Caco-2 (cell line): ENCODE results near the gene TMEM116. TPM values are rescaled to one million over a fixed set of nuclear protein-coding genes. Genes with fewer than 3 reads are reported as not detected.

Source experiments
- BruUV-seq: library from RNA; stranded (reverse); fragments of 400-500 nt; replicated peaks from 2 replicates; lab custom pipeline; 2021; lab: Mats Ljungman, UMichigan
- CTCF ChIA-PET: fragments of 300-600 bp; sonication (Branson Sonifier 250); formaldehyde crosslinking; loops from one replicate; lab custom pipeline; 2022; ENCODE audit warnings: antibody characterized with exemption; lab: Charles Lee
- POLR2A ChIA-PET: fragments of 300-600 bp; sonication (Branson Sonifier 250); formaldehyde crosslinking; loops from one replicate; lab custom pipeline; 2022; ENCODE audit warnings: antibody characterized with exemption; lab: Charles Lee
- DNase-seq, 2 experiments: peaks; one replicate each; pipeline versions ENCODE4 v3.0.0 to v3.0.0-alpha.2; 2020 to 2022
- H3K27me3 ChIP-seq: replicated peaks from 2 replicates; pipeline ENCODE4 v1.6.0; 2011; ENCODE audit warnings: low read length; ENCODE audit not compliant: control insufficient read depth, insufficient read depth
- H3K36me3 ChIP-seq: 2 replicates; pipeline ENCODE4 v1.5.1; 2011; ENCODE audit warnings: low read length; ENCODE audit not compliant: control insufficient read depth, insufficient read depth
- H3K4me1 ChIP-seq: fragments of 250-450 bp; sonication (Bioruptor Pico); 2 replicates; pipeline ENCODE4 v1.5.1; 2020; ENCODE audit warnings: mild to moderate bottlenecking
- H3K4me3 ChIP-seq: 2 replicates; pipeline ENCODE4 v1.5.1; 2011; ENCODE audit warnings: low read depth, mild to moderate bottlenecking, control low read depth, low read length
- H3K9me3 ChIP-seq: fragments of 250-450 bp; sonication (Bioruptor Pico); 2 replicates; pipeline ENCODE4 v1.5.1; 2020; ENCODE audit warnings: mild to moderate bottlenecking, moderate library complexity
- H3K27ac Mint-ChIP-seq: one replicate; pipeline ENCODE4 v1.8.0; 2022; ENCODE audit warnings: mixed read lengths; ENCODE audit not compliant: unreplicated experiment
- H3K27me3 Mint-ChIP-seq: one replicate; pipeline ENCODE4 v1.8.0; 2022; ENCODE audit warnings: mixed read lengths; ENCODE audit not compliant: insufficient read depth, unreplicated experiment
- H3K36me3 Mint-ChIP-seq: one replicate; pipeline ENCODE4 v1.8.0; 2022; ENCODE audit warnings: mild to moderate bottlenecking, mixed read lengths; ENCODE audit not compliant: insufficient read depth, unreplicated experiment
- H3K4me1 Mint-ChIP-seq: one replicate; pipeline ENCODE4 v1.8.0; 2022; ENCODE audit warnings: low read depth, mixed read lengths; ENCODE audit not compliant: unreplicated experiment
- H3K4me3 Mint-ChIP-seq: one replicate; pipeline ENCODE4 v1.8.0; 2022; ENCODE audit warnings: mild to moderate bottlenecking, moderate library complexity, mixed read lengths; ENCODE audit not compliant: unreplicated experiment
- H3K9me3 Mint-ChIP-seq: one replicate; pipeline ENCODE4 v1.8.0; 2022; ENCODE audit warnings: mixed read lengths; ENCODE audit not compliant: unreplicated experiment
- intact Hi-C: fragments of 100-400 bp; cut with micrococcal nuclease; formaldehyde crosslinking; loops from one replicate; pipeline ENCODE4 v1.10.0; 2022; ENCODE audit not compliant: unreplicated experiment
- total RNA-seq: library from RNA; stranded (reverse); gene quantifications from 2 replicates; pipeline ENCODE4 v1.2.3, GENCODE V29; 2022
- TF ChIP-seq, protein P1 (sequence below), 2 experiments: fragments of 200-600 bp in 1 of 2; IDR thresholded peaks; 1 replicate in 1 of 2; 2 replicates in 1 of 2; pipeline versions ENCODE4 v1.5.1 to v1.8.0; 2011 to 2022; ENCODE audit warnings: antibody characterized with exemption in 1 of 2, control low read depth in 1 of 2, inconsistent platforms in 1 of 2, low read depth in 1 of 2, low read length in 1 of 2, mild to moderate bottlenecking in 1 of 2, moderate library complexity in 1 of 2; ENCODE audit not compliant: insufficient read depth in 1 of 2, severe bottlenecking in 1 of 2, unreplicated experiment in 1 of 2

TMEM116 gene
- total RNA-seq, 1 experiment from 2014 or later: 11.0 TPM

DNA sequence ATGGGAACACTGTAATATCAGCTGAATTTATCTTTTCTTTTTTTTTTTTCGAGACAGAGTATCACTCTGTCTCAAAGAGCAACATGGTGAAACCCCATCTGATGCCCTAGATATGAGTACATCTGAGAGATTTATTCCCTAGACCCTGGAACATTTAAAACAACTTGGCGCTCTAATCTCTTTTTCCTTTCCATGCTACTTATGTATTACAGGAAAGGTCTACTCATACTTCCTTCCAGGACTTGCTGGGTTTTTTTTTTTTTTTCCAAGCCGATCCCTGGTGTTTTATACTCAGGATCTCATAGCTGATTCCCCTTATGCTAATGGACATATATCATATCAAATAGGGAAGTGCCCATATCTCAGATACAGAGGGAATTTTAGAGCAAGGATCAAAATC lies 87.8 kb downstream of the TMEM116 start:
- Histone ChIP-seq H3K9me3 (no peaks in the 10 kb centered on the region), H3K4me1 (no peaks in the 10 kb centered on the region), H3K27me3 (no peaks in the 10 kb centered on the region), H3K4me3 (no peak overlapping the region), H3K36me3 (no peaks in the 10 kb centered on the region)
- no peaks in the 10 kb centered on the region for H3K27me3 Mint-ChIP-seq
- no peak overlapping the region for H3K27ac Mint-ChIP-seq
- TF ChIP-seq, protein P1, sequence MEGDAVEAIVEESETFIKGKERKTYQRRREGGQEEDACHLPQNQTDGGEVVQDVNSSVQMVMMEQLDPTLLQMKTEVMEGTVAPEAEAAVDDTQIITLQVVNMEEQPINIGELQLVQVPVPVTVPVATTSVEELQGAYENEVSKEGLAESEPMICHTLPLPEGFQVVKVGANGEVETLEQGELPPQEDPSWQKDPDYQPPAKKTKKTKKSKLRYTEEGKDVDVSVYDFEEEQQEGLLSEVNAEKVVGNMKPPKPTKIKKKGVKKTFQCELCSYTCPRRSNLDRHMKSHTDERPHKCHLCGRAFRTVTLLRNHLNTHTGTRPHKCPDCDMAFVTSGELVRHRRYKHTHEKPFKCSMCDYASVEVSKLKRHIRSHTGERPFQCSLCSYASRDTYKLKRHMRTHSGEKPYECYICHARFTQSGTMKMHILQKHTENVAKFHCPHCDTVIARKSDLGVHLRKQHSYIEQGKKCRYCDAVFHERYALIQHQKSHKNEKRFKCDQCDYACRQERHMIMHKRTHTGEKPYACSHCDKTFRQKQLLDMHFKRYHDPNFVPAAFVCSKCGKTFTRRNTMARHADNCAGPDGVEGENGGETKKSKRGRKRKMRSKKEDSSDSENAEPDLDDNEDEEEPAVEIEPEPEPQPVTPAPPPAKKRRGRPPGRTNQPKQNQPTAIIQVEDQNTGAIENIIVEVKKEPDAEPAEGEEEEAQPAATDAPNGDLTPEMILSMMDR (IDR thresholded peaks at IDR 0.05; ENCODE audit: insufficient read depth in 1 of 2, low read depth in 1 of 2, low read length in 1 of 2, severe bottlenecking in 1 of 2, unreplicated experiment in 1 of 2): no peak
- POLR2A ChIA-PET: no interaction called here
- no peaks in the 10 kb centered on the region for H3K9me3 Mint-ChIP-seq
- H3K4me1 Mint-ChIP-seq: no peaks in the 10 kb centered on the region
- no peaks in the 10 kb centered on the region for H3K36me3 Mint-ChIP-seq
- BruUV-seq: no TSS peak
- no peak for DNase-seq
- intact Hi-C loops: no loop called here
- H3K4me3 Mint-ChIP-seq: no peak overlapping the region
- CTCF ChIA-PET: interaction anchor here (0.6 kb wide), 1 partner anchor 358 kb away, joined by 3 read pairs; no protein-coding TSS in a partner anchor

DNA sequence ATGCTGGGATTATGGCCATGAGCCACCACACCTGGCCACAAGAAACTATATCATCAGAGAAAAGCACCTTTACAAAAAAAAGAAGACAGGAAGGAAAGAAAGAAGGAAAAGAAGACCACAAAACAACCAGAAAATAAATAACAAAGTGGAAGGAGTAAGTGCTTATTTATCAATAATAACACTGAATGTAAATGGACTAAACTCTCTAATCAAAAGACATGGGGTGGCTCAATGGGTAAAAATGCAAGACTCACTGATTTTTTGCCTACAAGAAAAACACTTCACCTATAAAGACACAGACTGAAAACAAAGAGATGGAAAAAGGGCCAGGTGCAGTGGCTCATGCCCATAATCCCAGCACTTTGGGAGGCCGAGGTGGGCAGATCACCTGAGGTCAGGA lies 105.2 kb downstream of the TMEM116 start:
- Histone ChIP-seq H3K4me3 (no peak overlapping the region), H3K27me3 (no peaks in the 10 kb centered on the region), H3K36me3 (no peaks in the 10 kb centered on the region), H3K9me3 (peaks cover 22% of the 10 kb centered on the region; the same call in 1 of the 2 replicates), H3K4me1 (no peaks in the 10 kb centered on the region)
- Mint-ChIP-seq H3K4me3 (no peak overlapping the region), H3K4me1 (no peaks in the 10 kb centered on the region), H3K27ac (no peak overlapping the region), H3K36me3 (peaks cover 18% of the 10 kb centered on the region), H3K27me3 (no peaks in the 10 kb centered on the region), H3K9me3 (peaks cover 39% of the 10 kb centered on the region)
- BruUV-seq: no TSS peak
- intact Hi-C loops: no loop called here
- TF ChIP-seq, protein P1 (IDR thresholded peaks at IDR 0.05; ENCODE audit: insufficient read depth in 1 of 2, low read depth in 1 of 2, low read length in 1 of 2, severe bottlenecking in 1 of 2, unreplicated experiment in 1 of 2): no peak
- CTCF ChIA-PET: no interaction called here
- no peak for DNase-seq
- POLR2A ChIA-PET: no interaction called here

DNA sequence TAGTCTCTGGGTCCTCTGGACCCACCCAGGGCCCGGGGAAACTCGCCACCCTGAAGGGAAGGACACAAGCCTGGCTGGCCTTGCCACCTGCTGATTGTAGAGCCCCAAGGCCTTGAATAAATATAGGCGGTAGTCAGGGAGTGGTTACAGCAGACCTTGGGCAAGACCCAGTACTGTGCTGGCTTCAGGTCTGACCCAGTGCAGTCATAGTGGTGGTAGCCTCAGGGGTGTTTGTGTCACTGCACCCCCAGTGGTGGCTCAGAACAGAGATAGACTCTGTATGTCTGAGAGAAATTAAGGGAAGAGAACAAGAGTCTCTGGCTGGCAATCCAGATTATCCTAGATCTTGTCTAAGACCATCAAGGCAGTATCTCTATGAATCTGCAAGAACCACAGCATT lies 107.5 kb downstream of the TMEM116 start:
- CTCF ChIA-PET: no interaction called here
- H3K9me3 Mint-ChIP-seq: peaks cover 39% of the 10 kb centered on the region
- H3K4me1 Mint-ChIP-seq: no peaks in the 10 kb centered on the region
- no peaks in the 10 kb centered on the region for H3K27me3 Mint-ChIP-seq
- no peak overlapping the region for H3K27ac Mint-ChIP-seq
- no peak overlapping the region for H3K4me3 Mint-ChIP-seq
- POLR2A ChIA-PET: interaction anchor here (1.1 kb wide), 1 partner anchor 389 kb away, joined by 3 read pairs; no protein-coding TSS in a partner anchor
- peaks cover 38% of the 10 kb centered on the region for H3K36me3 Mint-ChIP-seq
- TF ChIP-seq, protein P1 (IDR thresholded peaks at IDR 0.05; ENCODE audit: insufficient read depth in 1 of 2, low read depth in 1 of 2, low read length in 1 of 2, severe bottlenecking in 1 of 2, unreplicated experiment in 1 of 2): no peak
- BruUV-seq: no TSS peak
- Histone ChIP-seq H3K4me1 (no peaks in the 10 kb centered on the region), H3K27me3 (no peaks in the 10 kb centered on the region), H3K36me3 (no peaks in the 10 kb centered on the region), H3K9me3 (peaks cover 22% of the 10 kb centered on the region; the same call in 1 of the 2 replicates), H3K4me3 (no peak overlapping the region)
- intact Hi-C loops: no loop called here
- no peak for DNase-seq
